ENCODE results near the gene ERBIN. TPM values are rescaled to one million over a fixed set of nuclear protein-coding genes. Genes with fewer than 3 reads are reported as not detected.

ERBIN gene
- total and polyA plus RNA-seq, 10 of the 15 experiments (the other 5 are each of a cell fraction or from before 2014, with no cell fraction given) = 9.5 to 91.1 (median 49.4) TPM

- TF ChIP-seq, protein P1, sequence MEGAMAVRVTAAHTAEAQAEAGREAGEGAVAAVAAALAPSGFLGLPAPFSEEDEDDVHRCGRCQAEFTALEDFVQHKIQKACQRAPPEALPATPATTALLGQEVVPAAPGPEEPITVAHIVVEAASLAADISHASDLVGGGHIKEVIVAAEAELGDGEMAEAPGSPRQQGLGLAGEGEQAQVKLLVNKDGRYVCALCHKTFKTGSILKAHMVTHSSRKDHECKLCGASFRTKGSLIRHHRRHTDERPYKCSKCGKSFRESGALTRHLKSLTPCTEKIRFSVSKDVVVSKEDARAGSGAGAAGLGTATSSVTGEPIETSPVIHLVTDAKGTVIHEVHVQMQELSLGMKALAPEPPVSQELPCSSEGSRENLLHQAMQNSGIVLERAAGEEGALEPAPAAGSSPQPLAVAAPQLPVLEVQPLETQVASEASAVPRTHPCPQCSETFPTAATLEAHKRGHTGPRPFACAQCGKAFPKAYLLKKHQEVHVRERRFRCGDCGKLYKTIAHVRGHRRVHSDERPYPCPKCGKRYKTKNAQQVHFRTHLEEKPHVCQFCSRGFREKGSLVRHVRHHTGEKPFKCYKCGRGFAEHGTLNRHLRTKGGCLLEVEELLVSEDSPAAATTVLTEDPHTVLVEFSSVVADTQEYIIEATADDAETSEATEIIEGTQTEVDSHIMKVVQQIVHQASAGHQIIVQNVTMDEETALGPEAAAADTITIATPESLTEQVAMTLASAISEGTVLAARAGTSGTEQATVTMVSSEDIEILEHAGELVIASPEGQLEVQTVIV (IDR thresholded peaks at IDR 0.05; ENCODE audit: borderline replicate concordance, partially characterized antibody) = peak; percentile 23
- TF ChIP-seq IKZF1 (conservative IDR thresholded peaks at IDR 0.05) (peak; percentile 68), CEBPZ (IDR thresholded peaks at IDR 0.05; ENCODE audit: low read depth, low read length) (no peak), HSF1 (IDR thresholded peaks at IDR 0.05; ENCODE audit: low read depth, low read length) (no peak), ETV6 (conservative IDR thresholded peaks at IDR 0.05 in 1 of 2, IDR thresholded peaks at IDR 0.05 in 1 of 2; ENCODE audit: borderline replicate concordance in 1 of 2, low read depth in 1 of 2) (no peak; a peak in 1 of 4 replicates), NR2C1 (IDR thresholded peaks at IDR 0.05) (no peak), SP1 (IDR thresholded peaks at IDR 0.05; ENCODE audit: low read depth, low read length) (peak; percentile 46), IRF4 (IDR thresholded peaks at IDR 0.05; ENCODE audit: low read depth, low read length) (no peak), RBBP5 (conservative IDR thresholded peaks at IDR 0.05) (no peak), BRCA1 (IDR thresholded peaks at IDR 0.05; ENCODE audit: low read depth, low read length) (no peak), BHLHE40 (IDR thresholded peaks at IDR 0.05; ENCODE audit: borderline replicate concordance in 1 of 2, low read depth in 2 of 2, low read length in 1 of 2) (peak; percentile 60 to 80; a peak in 3 of 4 replicates), PAX5 (IDR thresholded peaks at IDR 0.05; ENCODE audit: borderline replicate concordance, low read depth, low read length) (no peak), TBL1XR1 (IDR thresholded peaks at IDR 0.05; ENCODE audit: low read depth, low read length) (no peak), EGR1 (IDR thresholded peaks at IDR 0.05; ENCODE audit: borderline replicate concordance in 1 of 2, low read depth in 2 of 2, low read length in 2 of 2) (0 out of 3 replicates have a peak, but pooled peaks of 1 of the 2 experiments have one; percentile 19), RUNX3 (IDR thresholded peaks at IDR 0.05; ENCODE audit: low read length) (peak; percentile 91), HDAC2 (IDR thresholded peaks at IDR 0.05) (no peak), PBX3 (IDR thresholded peaks at IDR 0.05; ENCODE audit: insufficient replicate concordance, low read depth, low read length) (no peak), SMC3 (IDR thresholded peaks at IDR 0.05; ENCODE audit: borderline replicate concordance, low read length) (no peak)
- TF ChIP-seq, protein P2, sequence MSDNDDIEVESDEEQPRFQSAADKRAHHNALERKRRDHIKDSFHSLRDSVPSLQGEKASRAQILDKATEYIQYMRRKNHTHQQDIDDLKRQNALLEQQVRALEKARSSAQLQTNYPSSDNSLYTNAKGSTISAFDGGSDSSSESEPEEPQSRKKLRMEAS (IDR thresholded peaks at IDR 0.05; ENCODE audit: low read depth, low read length) = no peak
Measured at GRCh38 chr5:65925044-65925600, 1.3 kb upstream of the ERBIN start (continued).

All from GM12878 (cell line).